ENCODE results near the gene GPR180. TPM values are rescaled to one million over a fixed set of nuclear protein-coding genes. Genes with fewer than 3 reads are reported as not detected.

Gene GPR180
- total RNA-seq, 4 donors from 2014 or later = 5.3 to 33.4 (median 12.9) TPM

- ATAC-seq (ENCODE audit: low FRiP score) (no peak), DNase-seq (ENCODE audit: low spot score) (no peak)
- no peak for TF ChIP-seq CTCF (IDR thresholded peaks at IDR 0.05)
These were observed 77.2 kb downstream of the GPR180 start for GRCh38 chr13:94678845-94679244.

GRCh38 chr13:94679614-94680013, 78.0 kb downstream of the GPR180 start:
- no peak for TF ChIP-seq CTCF (IDR thresholded peaks at IDR 0.05)
- DNase-seq (ENCODE audit: low spot score) (no peak), ATAC-seq (ENCODE audit: low FRiP score) (no peak)

GRCh38 chr13:94682229-94682628, 80.6 kb downstream of the GPR180 start:
- TF ChIP-seq CTCF (IDR thresholded peaks at IDR 0.05) = no peak
- ATAC-seq (ENCODE audit: low FRiP score) (no peak), DNase-seq (ENCODE audit: low spot score) (no peak)

GRCh38 chr13:94683409-94683808, 81.8 kb downstream of the GPR180 start:
- DNase-seq (ENCODE audit: low spot score) = no peak
- ATAC-seq (ENCODE audit: low FRiP score) = no peak
- TF ChIP-seq CTCF (IDR thresholded peaks at IDR 0.05) = no peak

Small RNA genes within 50 kb of the gene (small RNA-seq; reads per million reads assigned to genes)
- not detected for gene RNA5SP36

Other genes starting within 250 kb of the GPR180 start
- 1 to 10 TPM in 2 of 4 donors, under 1 TPM in 1, not detected in 1; 0.60 to 1.5 (median 1.0) TPM for gene DCT, start 122.2 kb upstream of the GPR180 start, total RNA-seq
- gene TGDS, start 5.7 kb upstream of the GPR180 start, total RNA-seq = 10 to 100 TPM; 10.7 to 21.3 (median 13.7) TPM
- gene SOX21, start 110.7 kb downstream of the GPR180 start, total RNA-seq = not detected

All from omental fat pad (tissue), 4 donors.